HepG2 (cell line): ENCODE data around the gene PTGDR2. TPM values are rescaled to one million over a fixed set of nuclear protein-coding genes. Genes with fewer than 3 reads are reported as not detected.

Experiments
- ATAC-seq: fragments of 200-7000 bp; cut with Tn5 transposase; 3 replicates; pipeline ENCODE4 v1.9.1; 2020; ENCODE audit warnings: mild to moderate bottlenecking, moderate library complexity
- BruUV-seq: library from RNA; stranded (reverse); fragments of 400-500 nt; replicated peaks from 2 replicates; lab custom pipeline; 2021; lab: Mats Ljungman, UMichigan
- CTCF ChIA-PET: fragments of 300-600 bp; formaldehyde crosslinking; extraction: SDS; loops from one replicate; lab custom pipeline; 2021; ENCODE audit warnings: low total read pairs, inconsistent platforms, low intra/inter-chr PET ratio; lab: Yijun Ruan, JAX
- POLR2A ChIA-PET: fragments of 350-600 bp; sonication (Branson Sonifier 250); formaldehyde crosslinking; loops from one replicate; lab custom pipeline; 2020; ENCODE audit warnings: antibody characterized with exemption, inconsistent platforms; lab: Yijun Ruan, JAX
- DNase-seq: peaks from one replicate; pipeline ENCODE4 v3.0.0-alpha.2; 2015; ENCODE audit warnings: low spot score
- FAIRE-seq: peaks from 3 replicates; lab custom pipeline; 2011; peaks lifted over from hg19 to GRCh38; lab: Jason Lieb, UNC
- H2AFZ ChIP-seq: one replicate; pipeline ENCODE4 v1.6.1; 2011; ENCODE audit warnings: low read length, inconsistent platforms
- H3K27ac ChIP-seq: fragments of 300-600 bp; 3 replicates; pipeline ENCODE4 v1.8.0; 2011; ENCODE audit warnings: mixed run types, mild to moderate bottlenecking, mixed read lengths, low read length, inconsistent platforms; ENCODE audit not compliant: insufficient read depth; ENCODE audit errors: extremely low read length
- H3K27me3 ChIP-seq, 2 experiments: fragments of 200-600 bp in 1 of 2; 2 replicates in 1 of 2; 3 replicates in 1 of 2; pipeline versions ENCODE4 v1.6.0 to v1.8.0; 2011; ENCODE audit warnings: low read length in 2 of 2, mild to moderate bottlenecking in 2 of 2, moderate library complexity in 2 of 2, inconsistent platforms in 1 of 2; ENCODE audit not compliant: insufficient read depth in 2 of 2, control insufficient read depth in 1 of 2
- H3K36me3 ChIP-seq, 2 experiments: fragments of 200-600 bp in 1 of 2; replicated peaks in 1 of 2; 2 replicates in 1 of 2; 3 replicates in 1 of 2; pipeline versions ENCODE4 v1.5.1 to v1.8.0; 2011; ENCODE audit warnings: low read length in 2 of 2, inconsistent platforms in 1 of 2; ENCODE audit not compliant: insufficient read depth in 2 of 2, control insufficient read depth in 1 of 2
- H3K4me1 ChIP-seq: 2 replicates; pipeline ENCODE4 v1.5.1; 2012; ENCODE audit warnings: low read length, inconsistent platforms; ENCODE audit not compliant: insufficient read depth
- H3K4me2 ChIP-seq: 2 replicates; pipeline ENCODE4 v1.6.0; 2011; ENCODE audit warnings: low read depth, low read length, inconsistent platforms
- H3K4me3 ChIP-seq, 3 experiments: fragments of 200-600 bp in 1 of 3; sonication (generic), shearing (Covaris generic) in 1 of 3; replicated peaks in 1 of 3; 2 replicates each; pipeline ENCODE4 v1.5.1; 2011 to 2016; ENCODE audit warnings: low read length in 3 of 3, inconsistent platforms in 2 of 3, low read depth in 2 of 3, mild to moderate bottlenecking in 2 of 3, control low read depth in 1 of 3, mixed read lengths in 1 of 3; ENCODE audit not compliant: insufficient read depth in 1 of 3
- H3K79me2 ChIP-seq: one replicate; pipeline ENCODE4 v1.6.1; 2011; ENCODE audit warnings: low read length, inconsistent platforms; ENCODE audit not compliant: insufficient read depth
- H3K9ac ChIP-seq: 2 replicates; pipeline ENCODE4 v1.6.0; 2011; ENCODE audit warnings: mild to moderate bottlenecking, low read depth, low read length, inconsistent platforms; ENCODE audit not compliant: insufficient read depth
- H3K9me3 ChIP-seq: 2 replicates; pipeline ENCODE4 v1.5.1; 2012; ENCODE audit warnings: mild to moderate bottlenecking, low read length
- H4K20me1 ChIP-seq: 2 replicates; pipeline ENCODE4 v1.6.0; 2011; ENCODE audit warnings: inconsistent platforms, mild to moderate bottlenecking, low read length, moderate library complexity; ENCODE audit not compliant: insufficient read depth
- ATF7 ChIP-seq, 2 experiments: fragments of 450-650 bp in 1 of 2; sonication (generic) in 1 of 2; formaldehyde crosslinking in 1 of 2; IDR thresholded peaks; 2 replicates each; pipeline versions ENCODE4 v1.4.0 to v1.6.1; 2016 to 2020; ENCODE audit warnings: antibody characterized with exemption in 1 of 2, mild to moderate bottlenecking in 1 of 2, missing genetic modification reagents in 1 of 2
- GRHL1 ChIP-seq: sonication (generic); formaldehyde crosslinking; conservative IDR thresholded peaks from 2 replicates; pipeline ENCODE4 v1.8.0; 2022; ENCODE audit warnings: missing genetic modification reagents
- HES4 ChIP-seq: sonication (generic); formaldehyde crosslinking; IDR thresholded peaks from 2 replicates; pipeline ENCODE4 v1.9.0; 2021; ENCODE audit warnings: mild to moderate bottlenecking, missing genetic modification reagents, borderline replicate concordance
- MAX ChIP-seq: IDR thresholded peaks from 2 replicates; pipeline ENCODE4 v1.6.1; 2012; ENCODE audit warnings: inconsistent platforms
- MYNN ChIP-seq: sonication (generic); formaldehyde crosslinking; IDR thresholded peaks from 2 replicates; pipeline ENCODE4 v1.4.0; 2020; ENCODE audit warnings: mild to moderate bottlenecking, low read depth, missing genetic modification reagents
- NFYC ChIP-seq: IDR thresholded peaks from 2 replicates; pipeline ENCODE4 v1.6.1; 2016; ENCODE audit warnings: missing genetic modification reagents, missing compliant biosample characterization
- SOX5 ChIP-seq: IDR thresholded peaks from 2 replicates; pipeline ENCODE4 v1.6.1; 2016; ENCODE audit warnings: borderline replicate concordance
- SYNCRIP ChIP-seq: fragments of 200-400 bp; formaldehyde crosslinking; IDR thresholded peaks from 2 replicates; pipeline ENCODE4 v1.6.1; 2018; ENCODE audit warnings: mild to moderate bottlenecking, low read depth, low read length; ENCODE audit not compliant: insufficient read depth
- THAP8 ChIP-seq: sonication (generic); formaldehyde crosslinking; IDR thresholded peaks from 2 replicates; pipeline ENCODE4 v1.5.1; 2020; ENCODE audit warnings: missing genetic modification reagents, mild to moderate bottlenecking, borderline replicate concordance
- ZHX2 ChIP-seq, 2 experiments: sonication (generic) in 1 of 2; formaldehyde crosslinking in 1 of 2; IDR thresholded peaks; 2 replicates each; pipeline versions ENCODE4 v1.6.1 to v1.9.0; 2014 to 2022; ENCODE audit warnings: antibody characterized with exemption in 1 of 2, borderline replicate concordance in 1 of 2, inconsistent platforms in 1 of 2, low read depth in 1 of 2, missing genetic modification reagents in 1 of 2
- ZNF230 ChIP-seq: sonication (generic); formaldehyde crosslinking; IDR thresholded peaks from 2 replicates; pipeline ENCODE4 v1.4.0; 2020; ENCODE audit warnings: mild to moderate bottlenecking, missing genetic modification reagents
- ZNF430 ChIP-seq: sonication (generic); formaldehyde crosslinking; IDR thresholded peaks from 2 replicates; pipeline ENCODE4 v1.9.0; 2021; ENCODE audit warnings: mild to moderate bottlenecking, missing genetic modification reagents
- ZNF598 ChIP-seq: sonication (generic); formaldehyde crosslinking; IDR thresholded peaks from 2 replicates; pipeline ENCODE4 v1.5.1; 2020; ENCODE audit warnings: mild to moderate bottlenecking, missing genetic modification reagents, borderline replicate concordance
- ZSCAN31 ChIP-seq: sonication (generic); formaldehyde crosslinking; IDR thresholded peaks from 2 replicates; pipeline ENCODE4 v1.5.0; 2020; ENCODE audit warnings: low read depth, mild to moderate bottlenecking, missing genetic modification reagents
- whole genome bisulfite sequencing: methylation state at CpG from one replicate; pipeline ENCODE4 v1.1.6; 2017; ENCODE audit warnings: low lambda C conversion rate; 5-methylcytosine and 5-hydroxymethylcytosine counted together
- in situ Hi-C: cut with HindIII; loops from 2 replicates; pipeline ENCODE4 v1.10.0; 2017; ENCODE audit warnings: low pct_unique_long_range_greater_than_20kb; ENCODE audit not compliant: extremely low pct_ligation_motif_present
- intact Hi-C: fragments of 100-400 bp; cut with micrococcal nuclease; formaldehyde crosslinking; loops from one replicate; pipeline ENCODE4 v1.10.0; 2022; ENCODE audit not compliant: unreplicated experiment
- polyA plus RNA-seq, 8 experiments: library from polyadenylated mRNA; depleted of rRNA in 3 of 8; stranded (reverse) in 7 of 8; unstranded in 1 of 8; fragments of >200 nt; fragmentation: Illumina TruSeq in 4 of 8; extraction: Trizol in 4 of 8; gene quantifications; 2 replicates each; pipeline versions ENCODE4 v1.2.1 to v1.2.3, GENCODE V29; 2011 to 2016; ENCODE audit warnings: low read depth in 4 of 8, missing spikeins in 1 of 8, mixed read lengths in 1 of 8; ENCODE audit not compliant: insufficient read depth in 1 of 8
- total RNA-seq, 5 experiments: library from RNA; depleted of rRNA; stranded (reverse); fragments of >200 nt; fragmentation: Illumina TruSeq; extraction: Trizol; gene quantifications; 2 replicates each; pipeline ENCODE4 v1.2.3, GENCODE V29; 2016; ENCODE audit warnings: low read depth in 1 of 5

Gene PTGDR2
- total and polyA plus RNA-seq, 2 of the 13 experiments (the other 11 are each of a cell fraction or from before 2014, with no cell fraction given): 1.9 to 2.5 TPM

GRCh38 chr11:60810151-60810550 is 45.6 kb downstream of the PTGDR2 start (continued):
- no peak for TF ChIP-seq HES4 (CRISPR knock-in tag)
- no peak for TF ChIP-seq NFYC (CRISPR knock-in tag)

GRCh38 chr11:60809691-60810090 is 46.1 kb downstream of the PTGDR2 start:
- intact Hi-C loops: no loop called here
- ChIA-PET POLR2A (no interaction called here), CTCF (no interaction called here)
- no peaks in the 10 kb centered on the region for H3K79me2 ChIP-seq
- in situ Hi-C loops: no loop called here
- H3K4me1 ChIP-seq: no peaks in the 10 kb centered on the region
- no peaks in the 10 kb centered on the region for H4K20me1 ChIP-seq
- H3K36me3 ChIP-seq: no peaks in the 10 kb centered on the region
- H3K9ac ChIP-seq: no peak overlapping the region
- DNase-seq: no peak
- peaks cover 1 to 13% of the 10 kb centered on the region in 2 experiments; a peak in 2 of 5 replicates for H3K27me3 ChIP-seq
- no peaks in the 10 kb centered on the region for H3K9me3 ChIP-seq
- 56% methylated on average over 10 of the region's 11 CpGs for WGBS
- H2AFZ ChIP-seq: no peak overlapping the region
- no TSS peak for BruUV-seq
- H3K4me2 ChIP-seq: no peak overlapping the region
- H3K4me3 ChIP-seq: no peak overlapping the region
- FAIRE-seq: no peak
- no peak overlapping the region for H3K27ac ChIP-seq
- no peak for ATAC-seq
- no peak for TF ChIP-seq ATF7 (IDR thresholded peaks at IDR 0.05)
- TF ChIP-seq ATF7 (CRISPR knock-in tag; IDR thresholded peaks at IDR 0.05): no peak
- TF ChIP-seq GRHL1: no peak
- TF ChIP-seq ZNF598 (CRISPR knock-in tag): no peak
- no peak for TF ChIP-seq SOX5
- TF ChIP-seq ZNF230: no peak
- TF ChIP-seq THAP8 (CRISPR knock-in tag): no peak
- TF ChIP-seq ZNF430 (CRISPR knock-in tag): no peak
- no peak for TF ChIP-seq MAX
- TF ChIP-seq MYNN (CRISPR knock-in tag): no peak
- TF ChIP-seq ZSCAN31: no peak
- TF ChIP-seq ZHX2 (IDR thresholded peaks at IDR 0.05; ENCODE audit: low read depth): no peak
- TF ChIP-seq ZHX2 (CRISPR knock-in tag; IDR thresholded peaks at IDR 0.05; ENCODE audit: borderline replicate concordance): no peak
- no peak for TF ChIP-seq SYNCRIP
